Neutrophil (primary cell): ENCODE results near the gene RFTN1.

Experiments used
- H3K27ac ChIP-seq: fragments of 200-600 bp; sonication (generic); 2 replicates; pipeline ENCODE4 v1.5.1; 2016; ENCODE audit warnings: mild to moderate bottlenecking, moderate library complexity
- H3K27me3 ChIP-seq: fragments of 200-600 bp; sonication (generic); 2 replicates; pipeline ENCODE4 v1.6.0; 2016; ENCODE audit warnings: mild to moderate bottlenecking
- H3K36me3 ChIP-seq: fragments of 200-600 bp; sonication (generic); 2 replicates; pipeline ENCODE4 v1.5.1; 2017
- H3K4me1 ChIP-seq, 2 experiments: fragments of 200-600 bp in 1 of 2; sonication (generic) in 1 of 2; 1 replicate in 1 of 2; 2 replicates in 1 of 2; pipeline versions ENCODE4 v1.5.1 to v1.6.1; 2013 to 2016; ENCODE audit warnings: low read depth in 1 of 2, low read length in 1 of 2, mild to moderate bottlenecking in 1 of 2, moderate library complexity in 1 of 2; ENCODE audit not compliant: control insufficient read depth in 1 of 2, insufficient read depth in 1 of 2
- H3K4me3 ChIP-seq, 2 experiments: fragments of 200-600 bp in 1 of 2; sonication (generic) in 1 of 2; 1 replicate in 1 of 2; 2 replicates in 1 of 2; pipeline ENCODE4 v1.5.1; 2013 to 2016; ENCODE audit warnings: low read depth in 1 of 2, low read length in 1 of 2, mild to moderate bottlenecking in 1 of 2, moderate library complexity in 1 of 2
- H3K9me3 ChIP-seq: fragments of 200-600 bp; sonication (generic); 2 replicates; pipeline ENCODE4 v1.5.1; 2016
- TF ChIP-seq, protein P1 (sequence below): fragments of 200-600 bp; sonication (generic); IDR thresholded peaks from 2 replicates; pipeline ENCODE4 v1.5.1; 2016; ENCODE audit warnings: antibody characterized with exemption

The RFTN1 gene

DNA sequence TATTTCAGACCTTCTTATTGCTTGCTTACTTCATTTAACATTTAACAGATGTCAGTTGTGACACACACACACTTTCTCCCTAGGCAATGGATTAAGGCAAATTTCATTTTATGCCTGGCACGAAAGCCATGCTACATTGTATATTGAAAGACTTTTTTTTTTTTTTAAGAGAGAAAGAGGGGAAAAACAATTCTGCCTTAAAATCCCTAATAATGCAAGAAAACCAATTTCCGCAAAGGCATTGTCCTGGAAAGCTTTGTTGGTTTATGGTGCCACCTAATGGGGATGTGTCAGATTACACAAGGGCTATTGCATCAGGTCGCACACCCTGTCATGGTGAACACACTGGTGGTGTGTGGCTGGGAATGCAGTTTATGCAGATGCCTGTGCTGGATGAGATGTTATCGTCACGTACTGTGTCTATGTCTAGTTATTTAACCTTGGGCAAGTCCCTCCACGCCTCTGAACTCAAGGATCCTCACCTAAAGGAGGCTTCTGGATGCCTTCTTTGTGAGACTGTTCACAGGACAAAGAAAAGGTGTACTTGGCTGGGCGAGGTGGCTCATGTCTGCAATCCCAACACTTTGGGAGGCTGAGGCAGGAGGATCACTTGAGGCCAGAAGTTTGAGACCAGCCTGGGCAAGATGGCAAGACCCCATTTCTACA lies 37.3 kb upstream of the RFTN1 start:
- no peaks in the 10 kb centered on the region for H3K9me3 ChIP-seq
- H3K4me3 ChIP-seq = no peak overlapping the region
- no peak overlapping the region for H3K27ac ChIP-seq
- TF ChIP-seq, protein P1, sequence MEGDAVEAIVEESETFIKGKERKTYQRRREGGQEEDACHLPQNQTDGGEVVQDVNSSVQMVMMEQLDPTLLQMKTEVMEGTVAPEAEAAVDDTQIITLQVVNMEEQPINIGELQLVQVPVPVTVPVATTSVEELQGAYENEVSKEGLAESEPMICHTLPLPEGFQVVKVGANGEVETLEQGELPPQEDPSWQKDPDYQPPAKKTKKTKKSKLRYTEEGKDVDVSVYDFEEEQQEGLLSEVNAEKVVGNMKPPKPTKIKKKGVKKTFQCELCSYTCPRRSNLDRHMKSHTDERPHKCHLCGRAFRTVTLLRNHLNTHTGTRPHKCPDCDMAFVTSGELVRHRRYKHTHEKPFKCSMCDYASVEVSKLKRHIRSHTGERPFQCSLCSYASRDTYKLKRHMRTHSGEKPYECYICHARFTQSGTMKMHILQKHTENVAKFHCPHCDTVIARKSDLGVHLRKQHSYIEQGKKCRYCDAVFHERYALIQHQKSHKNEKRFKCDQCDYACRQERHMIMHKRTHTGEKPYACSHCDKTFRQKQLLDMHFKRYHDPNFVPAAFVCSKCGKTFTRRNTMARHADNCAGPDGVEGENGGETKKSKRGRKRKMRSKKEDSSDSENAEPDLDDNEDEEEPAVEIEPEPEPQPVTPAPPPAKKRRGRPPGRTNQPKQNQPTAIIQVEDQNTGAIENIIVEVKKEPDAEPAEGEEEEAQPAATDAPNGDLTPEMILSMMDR = peak; percentile 44
- H3K36me3 ChIP-seq = no peaks in the 10 kb centered on the region
- H3K4me1 ChIP-seq = no peaks in the 10 kb centered on the region
- no peaks in the 10 kb centered on the region for H3K27me3 ChIP-seq

DNA sequence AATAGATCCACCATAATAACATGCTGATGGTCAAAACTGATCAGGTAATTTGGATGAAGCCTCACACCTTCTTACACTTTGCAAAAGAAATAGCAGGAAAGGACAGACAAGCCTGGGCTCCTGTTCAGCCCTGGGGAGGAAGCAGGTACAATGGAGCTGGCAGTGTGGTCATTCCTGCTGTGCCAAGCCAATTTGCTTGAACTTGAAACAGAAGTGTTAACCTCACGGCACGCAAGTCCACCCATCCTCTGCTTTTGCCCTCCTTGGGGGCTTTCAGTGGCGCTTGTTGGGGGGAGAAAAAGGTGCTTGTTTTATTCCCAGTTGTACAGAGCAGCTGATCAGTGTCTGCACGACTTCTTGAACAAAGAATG lies 36.8 kb upstream of the RFTN1 start:
- H3K27ac ChIP-seq = no peak overlapping the region
- H3K4me1 ChIP-seq = no peaks in the 10 kb centered on the region
- H3K36me3 ChIP-seq = no peaks in the 10 kb centered on the region
- H3K9me3 ChIP-seq = no peaks in the 10 kb centered on the region
- TF ChIP-seq, protein P1 = no peak
- H3K27me3 ChIP-seq = no peaks in the 10 kb centered on the region
- H3K4me3 ChIP-seq = no peak overlapping the region

DNA sequence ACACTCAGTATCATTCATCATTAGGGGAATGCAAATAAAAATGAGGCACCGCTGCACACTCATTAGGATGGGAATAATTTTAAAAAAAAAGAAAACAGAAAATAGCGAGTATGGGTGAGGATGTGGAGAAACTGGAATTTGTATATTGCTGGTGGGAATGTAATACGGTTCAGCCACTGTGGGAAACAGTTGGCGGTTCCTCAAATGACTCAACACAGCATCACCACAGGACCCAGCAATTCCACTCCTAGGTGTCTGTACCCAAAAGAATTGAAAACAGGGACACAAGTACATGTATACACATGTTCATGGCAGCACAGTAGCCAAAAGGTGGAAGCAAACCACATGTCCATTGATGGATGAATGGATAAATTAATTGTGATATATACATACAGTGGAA lies 35.2 kb upstream of the RFTN1 start:
- Histone ChIP-seq H3K4me1 (no peaks in the 10 kb centered on the region), H3K27ac (no peak overlapping the region), H3K27me3 (no peaks in the 10 kb centered on the region), H3K36me3 (no peaks in the 10 kb centered on the region), H3K9me3 (no peaks in the 10 kb centered on the region), H3K4me3 (no peak overlapping the region)
- TF ChIP-seq, protein P1 = no peak

DNA sequence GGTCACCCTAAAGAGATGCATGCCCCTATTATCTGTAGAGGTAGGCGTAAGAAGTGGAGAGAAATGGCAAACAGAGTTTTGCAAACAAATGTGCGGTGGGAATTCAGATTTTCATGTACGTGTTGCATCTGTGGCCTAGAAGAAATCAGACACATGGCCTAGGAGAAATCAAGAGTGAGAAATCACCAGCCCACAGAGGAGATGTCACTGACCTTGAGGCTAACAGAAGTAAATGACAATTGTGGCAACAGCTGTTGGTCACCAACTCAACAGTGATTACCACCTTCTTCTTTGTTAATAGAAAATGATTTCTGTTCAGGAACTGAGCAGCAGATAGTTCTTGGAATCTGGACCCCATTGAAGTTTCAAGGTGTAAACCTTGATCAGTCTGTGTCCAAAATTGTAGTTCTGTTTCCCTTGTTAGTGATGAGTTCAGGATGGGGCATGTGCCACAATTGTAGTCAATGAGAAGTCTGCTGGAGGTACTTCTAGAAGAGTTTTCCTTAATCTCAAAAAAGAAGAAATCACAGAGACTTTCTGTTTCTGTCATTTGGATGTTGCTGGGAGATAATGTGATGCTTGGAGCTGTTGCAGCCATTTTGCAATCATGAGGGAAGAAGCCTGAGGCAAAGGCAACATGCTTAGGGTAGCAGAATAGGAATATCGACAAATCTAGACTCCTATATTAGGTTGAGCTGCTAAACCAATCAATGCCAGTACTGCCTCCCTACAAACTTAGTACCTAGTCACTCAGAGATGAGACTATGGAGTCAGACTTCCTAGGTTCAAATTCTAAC lies 34.3 kb upstream of the RFTN1 start:
- Histone ChIP-seq H3K36me3 (no peaks in the 10 kb centered on the region), H3K4me3 (no peak overlapping the region), H3K4me1 (no peaks in the 10 kb centered on the region), H3K9me3 (no peaks in the 10 kb centered on the region), H3K27me3 (no peaks in the 10 kb centered on the region), H3K27ac (no peak overlapping the region)
- TF ChIP-seq, protein P1 = no peak

DNA sequence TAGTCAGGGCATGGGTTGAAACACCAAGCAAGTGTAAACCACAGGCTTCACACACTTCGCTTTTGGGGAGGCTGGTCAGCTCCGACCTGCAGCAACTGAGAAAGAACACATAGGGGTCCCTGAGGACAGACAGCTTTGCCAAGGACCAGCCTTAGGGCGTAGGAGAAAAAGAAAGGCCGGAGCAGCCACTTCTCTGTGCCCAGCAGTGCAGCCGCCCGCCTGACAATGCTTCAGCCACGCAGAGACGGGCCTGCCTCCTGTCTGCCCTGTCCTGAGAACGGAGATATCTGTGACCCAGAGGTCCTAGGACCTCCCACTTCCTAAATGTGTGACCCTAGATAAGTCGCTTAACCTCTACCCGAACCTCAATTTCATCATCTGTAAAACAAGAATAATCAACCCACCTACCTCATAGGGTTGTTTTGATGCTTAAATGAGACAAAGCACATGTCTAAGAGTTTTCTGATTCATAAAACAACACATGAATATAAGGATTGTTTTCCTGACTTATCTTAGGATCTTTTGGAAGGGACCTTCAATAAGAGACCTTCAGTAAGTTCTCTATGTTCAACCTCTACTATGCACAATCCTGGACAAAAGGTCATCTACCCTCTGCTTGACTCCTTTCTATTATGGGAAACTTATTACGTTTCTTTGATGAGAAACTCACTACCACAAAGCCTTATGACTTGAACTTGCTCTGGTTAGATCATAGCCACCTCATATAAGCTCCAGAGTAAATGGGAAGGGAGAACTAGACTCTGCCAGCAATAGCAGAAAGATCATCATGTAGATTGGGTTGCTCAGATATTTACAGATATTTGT lies 32.9 kb upstream of the RFTN1 start:
- Histone ChIP-seq H3K4me1 (no peaks in the 10 kb centered on the region), H3K9me3 (no peaks in the 10 kb centered on the region), H3K27ac (no peak overlapping the region), H3K36me3 (no peaks in the 10 kb centered on the region), H3K4me3 (no peak overlapping the region), H3K27me3 (no peaks in the 10 kb centered on the region)
- TF ChIP-seq, protein P1 = no peak
